ENCODE results near the gene LHX3. TPM values are rescaled to one million over a fixed set of nuclear protein-coding genes. Genes with fewer than 3 reads are reported as not detected.

The LHX3 gene
- total RNA-seq, 1 experiment from 2014 or later, result not detected

GRCh38 chr9:136252846-136253245 lies 47.9 kb upstream of the LHX3 start:
- H3K9me3 ChIP-seq (ENCODE audit: low read length), result no peaks in the 10 kb centered on the region
- ATAC-seq (no peak), DNase-seq (no peak)
- no peak overlapping the region for H3K27ac ChIP-seq (ENCODE audit: low read length)
- no peaks in the 10 kb centered on the region for H3K4me1 ChIP-seq (ENCODE audit: insufficient read depth, low read length)
- H3K27me3 ChIP-seq (ENCODE audit: low read length), result no peaks in the 10 kb centered on the region
- no peaks in the 10 kb centered on the region for H3K79me2 ChIP-seq (ENCODE audit: low read length)
- TF ChIP-seq EZH2phosphoT487 (IDR thresholded peaks at IDR 0.05; ENCODE audit: borderline replicate concordance, low read length), result no peak
- TF ChIP-seq CTCF (conservative IDR thresholded peaks at IDR 0.05; ENCODE audit: low read depth, low read length), result no peak
- TF ChIP-seq EZH2 (IDR thresholded peaks at IDR 0.05; ENCODE audit: low read length, unreplicated experiment), result no peak
- no peaks in the 10 kb centered on the region for H4K20me1 ChIP-seq (ENCODE audit: low read length)
- no peaks in the 10 kb centered on the region for H3F3A ChIP-seq (ENCODE audit: low read length, unreplicated experiment)
- intact Hi-C loops (cut with micrococcal nuclease), result no loop called here
- no peak overlapping the region for H3K4me3 ChIP-seq (ENCODE audit: low read length)
- no peak overlapping the region for H2AFZ ChIP-seq (ENCODE audit: low read length)
- H3K36me3 ChIP-seq (ENCODE audit: low read depth, low read length), result no peaks in the 10 kb centered on the region
- CTCF ChIA-PET, result no interaction called here
- no TSS peak for BruUV-seq (replicated peaks)
- POLR2A ChIA-PET (ENCODE audit: unreplicated experiment), result no interaction called here
- H3K9me2 ChIP-seq (replicated peaks; ENCODE audit: low read length), result no peaks in the 10 kb centered on the region
- no peak overlapping the region for H3K4me2 ChIP-seq (ENCODE audit: low read length)
- no peak overlapping the region for H3K9ac ChIP-seq (ENCODE audit: low read length)

DNA sequence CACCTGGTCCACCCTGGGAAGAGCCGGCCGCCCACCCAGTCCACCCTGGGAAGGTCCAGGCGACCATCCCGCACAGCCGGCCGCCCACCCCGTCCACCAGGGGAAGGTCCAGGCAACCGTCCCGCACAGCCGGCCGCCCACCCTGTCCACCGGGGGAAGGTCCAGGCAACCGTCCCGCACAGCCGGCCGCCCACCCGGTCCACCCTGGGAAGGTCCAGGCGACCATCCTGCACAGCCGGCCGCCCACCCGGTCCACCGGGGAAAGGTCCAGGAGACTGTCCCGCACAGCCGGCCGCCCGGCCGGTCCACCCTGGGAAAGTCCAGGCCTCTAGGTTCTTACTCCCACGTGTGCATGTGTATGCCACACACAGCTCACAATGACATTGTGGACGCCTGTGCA lies 47.4 kb upstream of the LHX3 start:
- H3K4me1 ChIP-seq (ENCODE audit: insufficient read depth, low read length), result no peaks in the 10 kb centered on the region
- H3K79me2 ChIP-seq (ENCODE audit: low read length), result no peaks in the 10 kb centered on the region
- no peak overlapping the region for H3K9ac ChIP-seq (ENCODE audit: low read length)
- no peak overlapping the region for H2AFZ ChIP-seq (ENCODE audit: low read length)
- CTCF ChIA-PET, result no interaction called here
- H3K4me3 ChIP-seq (ENCODE audit: low read length), result no peak overlapping the region
- no peak overlapping the region for H3K27ac ChIP-seq (ENCODE audit: low read length)
- H3K27me3 ChIP-seq (ENCODE audit: low read length), result no peaks in the 10 kb centered on the region
- H3K4me2 ChIP-seq (ENCODE audit: low read length), result no peak overlapping the region
- no peaks in the 10 kb centered on the region for H3K9me3 ChIP-seq (ENCODE audit: low read length)
- TF ChIP-seq EZH2phosphoT487 (IDR thresholded peaks at IDR 0.05; ENCODE audit: borderline replicate concordance, low read length), result no peak
- TF ChIP-seq EZH2 (IDR thresholded peaks at IDR 0.05; ENCODE audit: low read length, unreplicated experiment), result no peak
- no peak for TF ChIP-seq CTCF (conservative IDR thresholded peaks at IDR 0.05; ENCODE audit: low read depth, low read length)
- no peaks in the 10 kb centered on the region for H3K9me2 ChIP-seq (replicated peaks; ENCODE audit: low read length)
- H3K36me3 ChIP-seq (ENCODE audit: low read depth, low read length), result no peaks in the 10 kb centered on the region
- H3F3A ChIP-seq (ENCODE audit: low read length, unreplicated experiment), result no peaks in the 10 kb centered on the region
- POLR2A ChIA-PET (ENCODE audit: unreplicated experiment), result no interaction called here
- no peaks in the 10 kb centered on the region for H4K20me1 ChIP-seq (ENCODE audit: low read length)
- intact Hi-C loops (cut with micrococcal nuclease), result no loop called here
- DNase-seq (no peak), ATAC-seq (no peak)
- no TSS peak for BruUV-seq (replicated peaks)

- DNase-seq, result no peak
- no peak overlapping the region for H3K4me2 ChIP-seq (ENCODE audit: low read length)
- no peak overlapping the region for H3K27ac ChIP-seq (ENCODE audit: low read length)
- no peak overlapping the region for H2AFZ ChIP-seq (ENCODE audit: low read length)
- POLR2A ChIA-PET (ENCODE audit: unreplicated experiment), result no interaction called here
- H3K9me2 ChIP-seq (replicated peaks; ENCODE audit: low read length), result no peaks in the 10 kb centered on the region
- TF ChIP-seq EZH2phosphoT487 (IDR thresholded peaks at IDR 0.05; ENCODE audit: borderline replicate concordance, low read length) (no peak), CTCF (conservative IDR thresholded peaks at IDR 0.05; ENCODE audit: low read depth, low read length) (no peak), EZH2 (IDR thresholded peaks at IDR 0.05; ENCODE audit: low read length, unreplicated experiment) (no peak)
- H3K36me3 ChIP-seq (ENCODE audit: low read depth, low read length), result no peaks in the 10 kb centered on the region
- H4K20me1 ChIP-seq (ENCODE audit: low read length), result no peaks in the 10 kb centered on the region
- BruUV-seq (replicated peaks), result no TSS peak
- no peaks in the 10 kb centered on the region for H3F3A ChIP-seq (ENCODE audit: low read length, unreplicated experiment)
- no peak overlapping the region for H3K4me3 ChIP-seq (ENCODE audit: low read length)
- intact Hi-C loops (cut with micrococcal nuclease), result no loop called here
- no peaks in the 10 kb centered on the region for H3K9me3 ChIP-seq (ENCODE audit: low read length)
- H3K79me2 ChIP-seq (ENCODE audit: low read length), result no peaks in the 10 kb centered on the region
- H3K4me1 ChIP-seq (ENCODE audit: insufficient read depth, low read length), result no peaks in the 10 kb centered on the region
- no peak overlapping the region for H3K9ac ChIP-seq (ENCODE audit: low read length)
- no peak for ATAC-seq
- CTCF ChIA-PET, result no interaction called here
- no peaks in the 10 kb centered on the region for H3K27me3 ChIP-seq (ENCODE audit: low read length)
These were observed 46.6 kb upstream of the LHX3 start for GRCh38 chr9:136251264-136252115.
